ENCODE data around the gene SLC25A44. TPM values are rescaled to one million over a fixed set of nuclear protein-coding genes. Genes with fewer than 3 reads are reported as not detected.

The SLC25A44 gene
- total and polyA plus RNA-seq, 2 of the 8 experiments (the other 6 are each of a cell fraction or from before 2014, with no cell fraction given): 23.4 to 32.1 TPM

GRCh38 chr1:156244126-156244525, 50.2 kb downstream of the SLC25A44 start:
- Histone ChIP-seq H3K27me3 (replicated peaks in 1 of 4; ENCODE audit: control insufficient read depth in 3 of 4, extremely low read depth in 1 of 4, insufficient read depth in 3 of 4, low read length in 3 of 4) (no peaks in the 10 kb centered on the region), H3K79me1 (ENCODE audit: low read depth, low read length) (0 out of 2 replicates have a peak, but pooled peaks cover 2% of the 10 kb centered on the region), H3K4me2 (ENCODE audit: insufficient read depth in 1 of 2, low read depth in 2 of 2, low read length in 2 of 2) (no peak overlapping the region), H3K9me3 (ENCODE audit: insufficient read depth in 2 of 2, low read depth in 1 of 2, low read length in 1 of 2) (no peaks in the 10 kb centered on the region), H4K8ac (ENCODE audit: extremely low read depth, insufficient read depth, low read length) (no peak overlapping the region), H3K4ac (replicated peaks; ENCODE audit: insufficient read length, low read depth, low read length) (no peak overlapping the region), H3K14ac (ENCODE audit: insufficient read length) (no peak overlapping the region), H3K56ac (replicated peaks; ENCODE audit: insufficient read length, low read depth, low read length) (no peak overlapping the region), H2BK120ac (replicated peaks; ENCODE audit: low read depth, low read length) (no peak overlapping the region), H4K5ac (ENCODE audit: insufficient read length, low read depth, low read length) (no peak overlapping the region), H3K9ac (replicated peaks in 1 of 4; ENCODE audit: extremely low read depth in 1 of 4, low read depth in 3 of 4, low read length in 3 of 4) (no peak overlapping the region), H2BK15ac (ENCODE audit: low read length) (no peak overlapping the region), H3K79me2 (ENCODE audit: control insufficient read depth in 1 of 2, insufficient read depth in 2 of 2, low read length in 2 of 2) (no peaks in the 10 kb centered on the region), H3K4me1 (replicated peaks in 1 of 4; ENCODE audit: control insufficient read depth in 3 of 4, insufficient read depth in 4 of 4, low read length in 3 of 4) (peaks cover 0 to 16% (median 9%) of the 10 kb centered on the region in 4 experiments), H3K23me2 (ENCODE audit: low read depth, low read length) (no peaks in the 10 kb centered on the region), H2BK12ac (ENCODE audit: low read depth, low read length) (no peak overlapping the region), H2BK5ac (ENCODE audit: low read depth, low read length) (no peak overlapping the region), H3K23ac (ENCODE audit: insufficient read length) (no peak overlapping the region), H2AK5ac (ENCODE audit: low read depth, low read length) (no peak overlapping the region), H3K27ac (ENCODE audit: low read depth, low read length) (no peak overlapping the region), H3K36me3 (ENCODE audit: control insufficient read depth in 2 of 4, insufficient read depth in 4 of 4, low read length in 3 of 4) (peaks cover 0 to 10% (median 9%) of the 10 kb centered on the region in 4 experiments; a peak in 6 of 8 replicates), H4K20me1 (replicated peaks in 1 of 2; ENCODE audit: control insufficient read depth in 1 of 2, insufficient read depth in 2 of 2, low read length in 2 of 2) (peaks cover 2 to 11% of the 10 kb centered on the region in 2 experiments), H4K91ac (replicated peaks; ENCODE audit: insufficient read length, low read length) (no peak overlapping the region), H3K4me3 (ENCODE audit: extremely low read depth in 1 of 4, insufficient read depth in 2 of 4, low read depth in 3 of 4, low read length in 4 of 4) (no peak overlapping the region), H2BK20ac (ENCODE audit: low read length) (no peak overlapping the region; the same call in 1 of the 2 replicates), H3K18ac (ENCODE audit: extremely low read depth, low read length) (no peak overlapping the region), H2AFZ (ENCODE audit: low read length) (no peak overlapping the region)
- FAIRE-seq: no peak
- ChIA-PET POLR2A (ENCODE audit: partially characterized antibody) (interaction anchor here (1.0 to 11.8 kb wide), 6 partner anchors 10 to 103 kb away, joined by 3 to 102 read pairs (median 20); partner anchors contain the start of genes PMF1, SMG5 and TMEM79), CTCF (ENCODE audit: partially characterized antibody) (interaction anchor here (1.2 to 47.2 kb wide), 4 partner anchors 12 to 153 kb away, joined by 4 to 1265 read pairs (median 10); partner anchors contain the start of gene SEMA4A)
- TF ChIP-seq CTBP2 (IDR thresholded peaks at IDR 0.05; ENCODE audit: borderline replicate concordance, insufficient read depth, insufficient read length, low read length) (no peak), CREB1 (IDR thresholded peaks at IDR 0.05) (no peak), GABPA (IDR thresholded peaks at IDR 0.05; ENCODE audit: borderline replicate concordance, insufficient read depth, low read length) (no peak), KDM5A (IDR thresholded peaks at IDR 0.05; ENCODE audit: low read length) (no peak), SAP30 (IDR thresholded peaks at IDR 0.05; ENCODE audit: insufficient read depth, insufficient replicate concordance, low read length) (no peak)
- no peak for DNase-seq (ENCODE audit: low read depth in 1 of 2, low spot score in 2 of 2)
- WGBS, 2 experiments (ENCODE audit: extremely low coverage in 1 of 2, insufficient coverage in 1 of 2, insufficient read length in 1 of 2, insufficient replicate concordance in 2 of 2, low coverage in 1 of 2, low lambda C conversion rate in 2 of 2, missing lambda C conversion rate in 1 of 2): 100% methylated on average over 2 of the region's 2 CpGs; no CpG with 5 or more reads in 1 of the 2 experiments
